ENCODE data around the gene ACOT7. TPM values are rescaled to one million over a fixed set of nuclear protein-coding genes. Genes with fewer than 3 reads are reported as not detected.
"Not testable (repeated sequence)": the region's sequence is repeated elsewhere in the genome, so short reads cannot be mapped to it uniquely, and the experiment has no call there.

The ACOT7 gene
- total RNA-seq, 6 donors from 2014 or later: 8.2 to 33.4 (median 26.5) TPM

- Histone ChIP-seq H3K9me3 (no peaks in the 10 kb centered on the region), H3K27ac (no peak overlapping the region), H3K27me3 (peaks cover 0 to 8% (median 3%) of the 10 kb centered on the region in 4 donors), H3K36me3 (no peaks in the 10 kb centered on the region), H3K4me3 (no peak overlapping the region), H3K4me1 (peaks cover 0 to 9% (median 7%) of the 10 kb centered on the region in 4 donors)
- 73 to 100% methylated on average over 1 to 2 of the region's 3 CpGs for WGBS, 2 donors
- TF ChIP-seq POLR2AphosphoS5 (IDR thresholded peaks at IDR 0.05) (no peak), POLR2A (IDR thresholded peaks at IDR 0.05) (no peak), EP300 (IDR thresholded peaks at IDR 0.05) (no peak), CTCF (IDR thresholded peaks at IDR 0.05) (no peak)
- peak in 1 of 2 donors; percentile 6 for ATAC-seq (ENCODE audit: low FRiP score in 2 of 2)
- no peak for DNase-seq
Measured at GRCh38 chr1:6435547-6435946, 42.0 kb upstream of the ACOT7 start.

- no peak for ATAC-seq (ENCODE audit: low FRiP score in 2 of 2)
- Histone ChIP-seq H3K36me3 (no peaks in the 10 kb centered on the region), H3K27me3 (peaks cover 0 to 4% (median 1%) of the 10 kb centered on the region in 4 donors), H3K9me3 (no peaks in the 10 kb centered on the region), H3K4me3 (no peak overlapping the region), H3K4me1 (peaks cover 0 to 4% (median 3%) of the 10 kb centered on the region in 4 donors), H3K27ac (no peak overlapping the region)
- WGBS, 2 donors: 90% methylated on average over 6 to 15 of the region's 15 CpGs
- TF ChIP-seq EP300 (IDR thresholded peaks at IDR 0.05) (no peak), CTCF (IDR thresholded peaks at IDR 0.05) (no peak), POLR2AphosphoS5 (IDR thresholded peaks at IDR 0.05) (no peak)
- DNase-seq: no peak
Measured at GRCh38 chr1:6435129-6435528, 41.6 kb upstream of the ACOT7 start.

- TF ChIP-seq CTCF (IDR thresholded peaks at IDR 0.05) (no peak), POLR2AphosphoS5 (IDR thresholded peaks at IDR 0.05) (no peak), EP300 (IDR thresholded peaks at IDR 0.05) (no peak), POLR2A (IDR thresholded peaks at IDR 0.05) (no peak)
- no peaks in the 10 kb centered on the region for H3K9me3 ChIP-seq
- H3K4me1 ChIP-seq: no peaks in the 10 kb centered on the region
- H3K4me3 ChIP-seq: no peak overlapping the region
- WGBS, 2 donors: 56 to 80% methylated on average over 5 of the region's 5 CpGs
- ATAC-seq (ENCODE audit: low FRiP score in 2 of 2) (no peak), DNase-seq (no peak)
- H3K36me3 ChIP-seq: no peaks in the 10 kb centered on the region
- H3K27me3 ChIP-seq: peaks cover 0 to 2% (median 0%) of the 10 kb centered on the region in 4 donors
- no peak overlapping the region for H3K27ac ChIP-seq
Measured at GRCh38 chr1:6434186-6434585, 40.6 kb upstream of the ACOT7 start.

DNA sequence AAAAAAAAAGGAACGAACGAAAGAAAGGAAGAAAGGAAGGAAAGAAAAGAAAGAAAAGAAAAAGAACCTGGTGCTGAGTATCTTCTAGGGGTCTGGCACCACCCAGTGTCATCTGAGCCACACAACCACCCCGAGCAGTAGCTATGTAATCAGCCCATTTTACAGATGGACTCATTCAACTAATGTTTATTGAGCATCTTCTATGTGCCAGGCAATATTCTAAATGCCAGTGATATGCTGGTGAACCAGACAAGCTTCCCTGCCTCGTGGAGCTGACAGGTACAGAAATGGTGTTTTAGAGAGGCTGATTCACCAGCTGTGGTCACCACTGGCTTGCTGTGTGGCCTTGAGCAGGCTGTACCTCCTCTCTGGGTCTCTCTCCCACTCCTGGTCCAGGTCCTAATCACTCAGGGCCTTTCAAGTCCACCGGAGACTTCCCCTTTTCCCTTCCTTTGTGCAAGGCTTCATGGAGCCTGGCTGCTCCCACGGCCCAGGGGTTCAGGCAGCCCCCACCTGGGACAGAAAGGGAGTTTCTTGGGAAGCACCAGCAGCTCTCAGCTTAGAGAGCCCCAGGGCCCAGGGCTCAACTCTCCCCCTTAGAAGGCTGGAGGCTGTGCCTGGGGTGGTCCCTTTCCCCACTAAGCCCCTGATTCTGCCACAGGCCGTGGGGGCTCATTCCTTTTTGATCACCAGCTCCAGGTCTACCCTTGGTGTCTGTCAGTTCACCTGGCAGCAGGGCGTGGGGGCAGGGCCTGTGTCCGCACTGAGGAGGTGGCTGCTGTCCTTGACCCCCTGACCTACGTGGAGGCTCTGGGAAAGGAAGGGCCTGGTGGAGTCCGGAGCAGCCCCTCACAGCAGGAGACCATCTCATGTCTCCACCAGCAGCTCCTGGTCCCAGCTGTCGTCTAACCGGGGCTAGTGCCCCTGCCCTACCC, 38.3 kb upstream of the ACOT7 start:
- not testable (repeated sequence) for H3K27ac ChIP-seq; ATAC-seq (ENCODE audit: low FRiP score in 2 of 2); H3K27me3 ChIP-seq; DNase-seq; H3K4me1 ChIP-seq; H3K4me3 ChIP-seq; H3K36me3 ChIP-seq; H3K9me3 ChIP-seq
- 69 to 77% methylated on average over 7 to 12 of the region's 13 CpGs for WGBS, 2 donors

- H3K36me3 ChIP-seq; H3K27ac ChIP-seq; DNase-seq; H3K4me1 ChIP-seq; H3K4me3 ChIP-seq; H3K9me3 ChIP-seq; ATAC-seq (ENCODE audit: low FRiP score in 2 of 2): not testable (repeated sequence)
- H3K27me3 ChIP-seq: peaks cover 0 to 19% (median 10%) of the 10 kb centered on the region in 4 donors
- 17 to 30% methylated on average over 8 to 17 of the region's 19 CpGs for WGBS, 2 donors
Measured at GRCh38 chr1:6429660-6430411, 36.3 kb upstream of the ACOT7 start.

- not testable (repeated sequence) for DNase-seq; H3K36me3 ChIP-seq; H3K27ac ChIP-seq; ATAC-seq (ENCODE audit: low FRiP score in 2 of 2); H3K9me3 ChIP-seq; H3K4me3 ChIP-seq
- 81 to 89% methylated on average over 3 to 4 of the region's 6 CpGs for WGBS, 2 donors
- Histone ChIP-seq H3K27me3 (peaks cover 0 to 32% (median 21%) of the 10 kb centered on the region in 4 donors), H3K4me1 (peaks cover 16 to 22% (median 18%) of the 10 kb centered on the region in 4 donors)
Measured at GRCh38 chr1:6428453-6428852, 34.9 kb upstream of the ACOT7 start.
